PC-9 (cell line): ENCODE measurements around the gene NR1H4. TPM values are rescaled to one million over a fixed set of nuclear protein-coding genes. Genes with fewer than 3 reads are reported as not detected.
A peak's percentile ranks its signal among the peaks of the same experiment; 100 is the strongest.

Experiments
- BruUV-seq: library from RNA; stranded (reverse); fragments of 400-500 nt; replicated peaks from 2 replicates; lab custom pipeline; 2021; lab: Mats Ljungman, UMichigan
- CTCF ChIA-PET: fragments of 300-600 bp; sonication (Branson Sonifier 250); formaldehyde crosslinking; loops from one replicate; lab custom pipeline; 2022; ENCODE audit warnings: antibody characterized with exemption; lab: Charles Lee
- POLR2A ChIA-PET: fragments of 300-600 bp; sonication (Branson Sonifier 250); formaldehyde crosslinking; loops from one replicate; lab custom pipeline; 2022; ENCODE audit warnings: antibody characterized with exemption; ENCODE audit not compliant: unreplicated experiment; lab: Charles Lee
- DNase-seq, 2 experiments: peaks; one replicate each; pipeline versions ENCODE4 v3.0.0 to v3.0.0-alpha.2; 2015 to 2022; ENCODE audit warnings: mixed read lengths in 1 of 2
- H2AFZ ChIP-seq: fragments of 200-600 bp; sonication (generic); 2 replicates; pipeline ENCODE4 v1.8.1; 2017; ENCODE audit warnings: antibody characterized with exemption
- H3F3A ChIP-seq: fragments of 200-600 bp; sonication (generic); 2 replicates; pipeline ENCODE4 v1.8.1; 2017; ENCODE audit warnings: antibody characterized with exemption, mild to moderate bottlenecking, low read depth; ENCODE audit not compliant: insufficient read depth
- H3K27ac ChIP-seq: fragments of 200-600 bp; sonication (generic); 2 replicates; pipeline ENCODE4 v1.6.1; 2016; ENCODE audit warnings: mixed run types
- H3K27me3 ChIP-seq: fragments of 200-600 bp; sonication (generic); 2 replicates; pipeline ENCODE4 v1.6.1; 2016; ENCODE audit warnings: low read depth, mixed run types; ENCODE audit not compliant: insufficient read depth
- H3K36me3 ChIP-seq: fragments of 200-600 bp; sonication (generic); 2 replicates; pipeline ENCODE4 v1.6.1; 2016; ENCODE audit warnings: low read depth, mixed run types
- H3K4me1 ChIP-seq: fragments of 200-600 bp; sonication (generic); replicated peaks from 2 replicates; pipeline ENCODE4 v1.6.1; 2016; ENCODE audit warnings: mixed run types; ENCODE audit not compliant: insufficient read depth
- H3K4me2 ChIP-seq: fragments of 200-600 bp; sonication (generic); 2 replicates; pipeline ENCODE4 v1.6.1; 2017; ENCODE audit warnings: mixed run types
- H3K4me3 ChIP-seq: fragments of 200-600 bp; sonication (generic); 2 replicates; pipeline ENCODE4 v1.6.1; 2016; ENCODE audit warnings: mixed run types
- H3K79me2 ChIP-seq: fragments of 200-600 bp; sonication (generic); 2 replicates; pipeline ENCODE4 v1.6.1; 2017; ENCODE audit warnings: low read depth, mixed run types
- H3K9me2 ChIP-seq: fragments of 200-600 bp; sonication (generic); 2 replicates; pipeline ENCODE4 v1.8.1; 2017; ENCODE audit warnings: mild to moderate bottlenecking; ENCODE audit not compliant: insufficient read depth
- H3K9me3 ChIP-seq: fragments of 200-600 bp; sonication (generic); 2 replicates; pipeline ENCODE4 v1.8.1; 2016; ENCODE audit warnings: low read depth; ENCODE audit not compliant: insufficient read depth
- H4K20me1 ChIP-seq: fragments of 200-600 bp; sonication (generic); 2 replicates; pipeline ENCODE4 v1.8.1; 2017; ENCODE audit not compliant: insufficient read depth
- EZH2 ChIP-seq: fragments of 200-600 bp; sonication (generic); IDR thresholded peaks from 2 replicates; pipeline ENCODE4 v1.8.0; 2017; ENCODE audit warnings: antibody characterized with exemption, low read depth
- intact Hi-C: fragments of 100-400 bp; cut with micrococcal nuclease; formaldehyde crosslinking; loops from one replicate; pipeline ENCODE4 v1.10.0; 2022; ENCODE audit not compliant: unreplicated experiment
- total RNA-seq: library from RNA; stranded (reverse); gene quantifications from 2 replicates; pipeline ENCODE4 v1.2.3, GENCODE V29; 2021
- TF ChIP-seq, protein P1 (sequence below): fragments of 200-600 bp; sonication (generic); conservative IDR thresholded peaks from 2 replicates; pipeline ENCODE4 v1.6.1; 2017; ENCODE audit warnings: mixed run types, antibody characterized with exemption, mild to moderate bottlenecking, moderate library complexity

NR1H4 gene
- total RNA-seq, 1 experiment from 2014 or later = not detected

DNA sequence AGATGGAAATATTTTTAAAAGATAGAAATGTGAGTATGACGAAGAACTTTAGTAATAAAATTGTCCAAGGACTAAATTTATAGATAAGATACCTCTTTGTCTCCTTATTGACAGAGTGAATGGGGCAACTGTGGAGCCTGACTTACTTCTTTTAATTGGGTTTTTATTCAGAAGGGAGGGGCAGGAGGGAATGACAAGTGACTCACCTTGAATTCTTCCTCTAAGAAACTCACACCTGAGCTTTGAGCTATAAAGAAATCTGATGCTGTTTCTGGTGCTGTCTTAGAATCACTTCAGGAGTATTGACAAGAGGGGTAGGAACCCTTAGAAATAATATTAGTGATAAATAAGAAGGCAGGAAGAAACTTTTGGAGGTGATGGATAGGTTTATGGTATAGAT lies 951 bp downstream of the NR1H4 start:
- Histone ChIP-seq H2AFZ (no peak overlapping the region), H3K79me2 (no peaks in the 10 kb centered on the region), H3K4me1 (no peaks in the 10 kb centered on the region), H3K27ac (no peak overlapping the region), H3K9me2 (no peaks in the 10 kb centered on the region), H3K9me3 (no peaks in the 10 kb centered on the region), H3K27me3 (peaks cover 65% of the 10 kb centered on the region), H4K20me1 (no peaks in the 10 kb centered on the region), H3K36me3 (no peaks in the 10 kb centered on the region), H3F3A (no peaks in the 10 kb centered on the region), H3K4me2 (no peak overlapping the region), H3K4me3 (no peak overlapping the region)
- no TSS peak for BruUV-seq
- CTCF ChIA-PET = no interaction called here
- POLR2A ChIA-PET = no interaction called here
- intact Hi-C loops = no loop called here
- TF ChIP-seq EZH2 = no peak
- TF ChIP-seq, protein P1, sequence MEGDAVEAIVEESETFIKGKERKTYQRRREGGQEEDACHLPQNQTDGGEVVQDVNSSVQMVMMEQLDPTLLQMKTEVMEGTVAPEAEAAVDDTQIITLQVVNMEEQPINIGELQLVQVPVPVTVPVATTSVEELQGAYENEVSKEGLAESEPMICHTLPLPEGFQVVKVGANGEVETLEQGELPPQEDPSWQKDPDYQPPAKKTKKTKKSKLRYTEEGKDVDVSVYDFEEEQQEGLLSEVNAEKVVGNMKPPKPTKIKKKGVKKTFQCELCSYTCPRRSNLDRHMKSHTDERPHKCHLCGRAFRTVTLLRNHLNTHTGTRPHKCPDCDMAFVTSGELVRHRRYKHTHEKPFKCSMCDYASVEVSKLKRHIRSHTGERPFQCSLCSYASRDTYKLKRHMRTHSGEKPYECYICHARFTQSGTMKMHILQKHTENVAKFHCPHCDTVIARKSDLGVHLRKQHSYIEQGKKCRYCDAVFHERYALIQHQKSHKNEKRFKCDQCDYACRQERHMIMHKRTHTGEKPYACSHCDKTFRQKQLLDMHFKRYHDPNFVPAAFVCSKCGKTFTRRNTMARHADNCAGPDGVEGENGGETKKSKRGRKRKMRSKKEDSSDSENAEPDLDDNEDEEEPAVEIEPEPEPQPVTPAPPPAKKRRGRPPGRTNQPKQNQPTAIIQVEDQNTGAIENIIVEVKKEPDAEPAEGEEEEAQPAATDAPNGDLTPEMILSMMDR = no peak
- DNase-seq = no peak

DNA sequence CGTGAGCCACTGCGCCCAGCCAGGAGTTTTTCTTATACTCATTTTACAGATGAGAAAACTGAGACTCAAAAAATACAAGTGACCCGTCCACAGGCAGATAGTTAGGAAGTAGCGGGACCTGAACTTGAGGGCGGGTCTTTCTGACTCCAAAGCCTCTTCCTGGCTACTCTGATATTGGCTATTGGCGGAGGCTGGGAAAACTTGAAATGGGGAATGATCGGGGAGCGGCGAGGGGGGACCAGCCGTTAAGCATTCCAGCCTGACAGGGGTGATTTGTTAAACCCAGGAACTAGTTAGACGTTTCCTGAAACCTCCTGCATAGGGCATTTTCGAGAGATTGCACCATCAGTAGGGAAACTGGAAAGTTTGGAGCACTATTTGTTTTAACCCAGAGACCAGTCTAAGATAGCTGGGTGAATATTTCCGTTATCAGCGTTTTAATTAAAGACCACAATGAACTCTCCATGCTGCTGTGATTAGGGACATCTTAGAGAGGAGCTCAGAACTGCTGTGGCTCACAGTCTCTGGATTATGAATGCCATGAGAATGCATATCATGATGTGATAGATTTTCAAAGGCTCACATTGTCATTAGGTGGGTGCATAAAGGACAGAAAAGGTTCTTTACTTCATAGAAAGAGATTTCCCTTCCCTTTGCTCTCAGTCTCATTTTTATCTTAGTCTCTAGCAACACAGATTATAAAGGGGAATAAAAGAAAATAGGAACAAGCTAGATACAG lies 2.5 kb downstream of the NR1H4 start:
- no TSS peak for BruUV-seq
- Histone ChIP-seq H3K27ac (no peak overlapping the region), H3K4me1 (no peaks in the 10 kb centered on the region), H3K36me3 (no peaks in the 10 kb centered on the region), H3K9me2 (no peaks in the 10 kb centered on the region), H3K9me3 (no peaks in the 10 kb centered on the region), H3K4me3 (no peak overlapping the region), H3K27me3 (peaks cover 55% of the 10 kb centered on the region), H3F3A (no peaks in the 10 kb centered on the region), H2AFZ (no peak overlapping the region), H4K20me1 (no peaks in the 10 kb centered on the region), H3K79me2 (no peaks in the 10 kb centered on the region), H3K4me2 (no peak overlapping the region)
- DNase-seq = no peak
- POLR2A ChIA-PET = no interaction called here
- no peak for TF ChIP-seq EZH2
- TF ChIP-seq, protein P1 = no peak
- CTCF ChIA-PET = no interaction called here
- intact Hi-C loops = no loop called here

DNA sequence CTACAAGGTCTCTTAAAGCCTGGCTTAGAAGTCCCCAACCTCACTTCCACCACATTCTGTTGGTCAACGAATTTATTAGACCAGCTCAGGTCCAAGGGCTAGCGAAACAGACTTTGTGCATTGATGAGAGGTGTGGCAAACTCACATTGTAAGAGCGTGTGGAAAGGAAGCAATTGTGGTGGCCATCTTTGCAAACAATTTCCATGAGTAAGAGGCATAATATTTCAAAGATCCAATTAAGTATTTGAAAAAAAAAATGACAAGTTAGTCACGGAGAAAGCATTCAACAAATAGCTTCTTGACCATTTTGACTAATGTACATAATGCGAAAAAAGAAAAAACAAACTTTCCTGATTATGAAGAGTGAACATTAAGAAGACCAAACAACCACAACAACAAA lies 7.4 kb downstream of the NR1H4 start:
- no TSS peak for BruUV-seq
- Histone ChIP-seq H3K4me2 (no peak overlapping the region), H3K27ac (no peak overlapping the region), H3K9me3 (no peaks in the 10 kb centered on the region), H2AFZ (0 out of 2 replicates have a peak overlapping the region, but pooled peaks have one; percentile 2), H3K9me2 (no peaks in the 10 kb centered on the region), H3K27me3 (peaks cover 17% of the 10 kb centered on the region), H3K36me3 (no peaks in the 10 kb centered on the region), H4K20me1 (no peaks in the 10 kb centered on the region), H3F3A (no peaks in the 10 kb centered on the region), H3K79me2 (no peaks in the 10 kb centered on the region), H3K4me3 (no peak overlapping the region), H3K4me1 (no peaks in the 10 kb centered on the region)
- TF ChIP-seq, protein P1 = no peak
- TF ChIP-seq EZH2 = no peak
- POLR2A ChIA-PET = no interaction called here
- CTCF ChIA-PET = no interaction called here
- DNase-seq = no peak
- intact Hi-C loops = no loop called here
